Measurements from ENCODE around the gene IRF2BP2.

DNA sequence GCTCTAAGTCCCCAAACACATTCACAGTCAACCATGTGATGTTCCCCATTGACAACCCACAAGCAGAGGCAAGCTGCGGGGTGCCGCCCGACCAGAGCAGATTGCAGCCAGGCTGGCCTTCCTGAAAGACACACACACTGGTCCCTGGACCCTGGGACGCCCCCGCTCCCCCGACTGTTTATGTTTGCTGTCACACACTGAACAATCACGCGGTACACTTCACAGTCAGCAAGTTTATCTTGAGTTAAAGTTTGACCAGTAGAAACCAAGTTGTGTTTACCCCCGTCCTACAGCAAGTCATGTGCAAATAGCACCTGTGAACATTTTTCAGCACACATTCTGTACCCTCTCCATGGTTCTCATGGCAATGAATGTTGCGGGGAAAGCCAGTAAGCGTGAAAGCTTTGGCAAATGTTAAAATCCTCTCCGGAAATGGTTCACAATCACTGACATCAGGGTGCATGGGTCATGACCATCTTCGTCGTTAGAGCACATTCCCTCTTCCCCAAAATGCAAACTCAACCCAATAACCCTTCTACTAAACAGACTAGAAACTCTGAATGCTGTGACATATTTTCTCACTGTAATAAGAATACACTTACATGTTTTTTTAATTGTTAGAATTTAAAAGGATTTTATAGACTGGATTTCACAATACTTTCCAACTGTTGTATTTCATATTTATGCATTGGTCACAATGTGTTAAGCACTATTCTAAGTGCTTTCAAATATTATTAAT lies 33.3 kb upstream of the IRF2BP2 start:
- TF ChIP-seq, protein P1, sequence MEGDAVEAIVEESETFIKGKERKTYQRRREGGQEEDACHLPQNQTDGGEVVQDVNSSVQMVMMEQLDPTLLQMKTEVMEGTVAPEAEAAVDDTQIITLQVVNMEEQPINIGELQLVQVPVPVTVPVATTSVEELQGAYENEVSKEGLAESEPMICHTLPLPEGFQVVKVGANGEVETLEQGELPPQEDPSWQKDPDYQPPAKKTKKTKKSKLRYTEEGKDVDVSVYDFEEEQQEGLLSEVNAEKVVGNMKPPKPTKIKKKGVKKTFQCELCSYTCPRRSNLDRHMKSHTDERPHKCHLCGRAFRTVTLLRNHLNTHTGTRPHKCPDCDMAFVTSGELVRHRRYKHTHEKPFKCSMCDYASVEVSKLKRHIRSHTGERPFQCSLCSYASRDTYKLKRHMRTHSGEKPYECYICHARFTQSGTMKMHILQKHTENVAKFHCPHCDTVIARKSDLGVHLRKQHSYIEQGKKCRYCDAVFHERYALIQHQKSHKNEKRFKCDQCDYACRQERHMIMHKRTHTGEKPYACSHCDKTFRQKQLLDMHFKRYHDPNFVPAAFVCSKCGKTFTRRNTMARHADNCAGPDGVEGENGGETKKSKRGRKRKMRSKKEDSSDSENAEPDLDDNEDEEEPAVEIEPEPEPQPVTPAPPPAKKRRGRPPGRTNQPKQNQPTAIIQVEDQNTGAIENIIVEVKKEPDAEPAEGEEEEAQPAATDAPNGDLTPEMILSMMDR (IDR thresholded peaks at IDR 0.05), result no peak
- TF ChIP-seq GATA3 (IDR thresholded peaks at IDR 0.05; ENCODE audit: borderline replicate concordance) (peak; percentile 63), SREBF2 (IDR thresholded peaks at IDR 0.05) (no peak), MYC (IDR thresholded peaks at IDR 0.05; ENCODE audit: borderline replicate concordance, low read length) (no peak), CHD2 (IDR thresholded peaks at IDR 0.05; ENCODE audit: low read length, partially characterized antibody) (no peak), CEBPB (IDR thresholded peaks at IDR 0.05) (no peak), POLR2A (IDR thresholded peaks at IDR 0.05; ENCODE audit: low read length) (no peak), HOXA7 (CRISPR knock-in tag; IDR thresholded peaks at IDR 0.05) (no peak), HDAC2 (IDR thresholded peaks at IDR 0.05) (no peak), HOXB5 (CRISPR knock-in tag; IDR thresholded peaks at IDR 0.05) (no peak)
- TF ChIP-seq, protein P2, sequence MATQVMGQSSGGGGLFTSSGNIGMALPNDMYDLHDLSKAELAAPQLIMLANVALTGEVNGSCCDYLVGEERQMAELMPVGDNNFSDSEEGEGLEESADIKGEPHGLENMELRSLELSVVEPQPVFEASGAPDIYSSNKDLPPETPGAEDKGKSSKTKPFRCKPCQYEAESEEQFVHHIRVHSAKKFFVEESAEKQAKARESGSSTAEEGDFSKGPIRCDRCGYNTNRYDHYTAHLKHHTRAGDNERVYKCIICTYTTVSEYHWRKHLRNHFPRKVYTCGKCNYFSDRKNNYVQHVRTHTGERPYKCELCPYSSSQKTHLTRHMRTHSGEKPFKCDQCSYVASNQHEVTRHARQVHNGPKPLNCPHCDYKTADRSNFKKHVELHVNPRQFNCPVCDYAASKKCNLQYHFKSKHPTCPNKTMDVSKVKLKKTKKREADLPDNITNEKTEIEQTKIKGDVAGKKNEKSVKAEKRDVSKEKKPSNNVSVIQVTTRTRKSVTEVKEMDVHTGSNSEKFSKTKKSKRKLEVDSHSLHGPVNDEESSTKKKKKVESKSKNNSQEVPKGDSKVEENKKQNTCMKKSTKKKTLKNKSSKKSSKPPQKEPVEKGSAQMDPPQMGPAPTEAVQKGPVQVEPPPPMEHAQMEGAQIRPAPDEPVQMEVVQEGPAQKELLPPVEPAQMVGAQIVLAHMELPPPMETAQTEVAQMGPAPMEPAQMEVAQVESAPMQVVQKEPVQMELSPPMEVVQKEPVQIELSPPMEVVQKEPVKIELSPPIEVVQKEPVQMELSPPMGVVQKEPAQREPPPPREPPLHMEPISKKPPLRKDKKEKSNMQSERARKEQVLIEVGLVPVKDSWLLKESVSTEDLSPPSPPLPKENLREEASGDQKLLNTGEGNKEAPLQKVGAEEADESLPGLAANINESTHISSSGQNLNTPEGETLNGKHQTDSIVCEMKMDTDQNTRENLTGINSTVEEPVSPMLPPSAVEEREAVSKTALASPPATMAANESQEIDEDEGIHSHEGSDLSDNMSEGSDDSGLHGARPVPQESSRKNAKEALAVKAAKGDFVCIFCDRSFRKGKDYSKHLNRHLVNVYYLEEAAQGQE (IDR thresholded peaks at IDR 0.05), result no peak
- TF ChIP-seq, protein P3, sequence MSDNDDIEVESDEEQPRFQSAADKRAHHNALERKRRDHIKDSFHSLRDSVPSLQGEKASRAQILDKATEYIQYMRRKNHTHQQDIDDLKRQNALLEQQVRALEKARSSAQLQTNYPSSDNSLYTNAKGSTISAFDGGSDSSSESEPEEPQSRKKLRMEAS (IDR thresholded peaks at IDR 0.05), result peak; percentile 72

Measured in A549 (cell line).